ENCODE measurements around the gene ZGPAT.

The ZGPAT gene

GRCh38 chr20:63735859-63736718, 28.2 kb downstream of the ZGPAT start, which contains the start of gene LIME1:
Gene LIME1 (plus strand): TSS chr20:63736664. CDS start chr20:63737550, 886 bp downstream.
- no peak for DNase-seq

GRCh38 chr20:63736893-63737694, 29.3 kb downstream of the ZGPAT start:
- no peak for DNase-seq

GRCh38 chr20:63737695-63737944, 29.8 kb downstream of the ZGPAT start:
- DNase-seq, result no peak

- no peak for DNase-seq
Observed at GRCh38 chr20:63737945-63738686, 30.3 kb downstream of the ZGPAT start.

GRCh38 chr20:63738687-63739129, 30.9 kb downstream of the ZGPAT start:
- DNase-seq, result no peak

GRCh38 chr20:63739130-63740069, 31.6 kb downstream of the ZGPAT start, which contains the start of gene SLC2A4RG:
Gene SLC2A4RG (plus strand): TSS chr20:63739776. CDS start chr20:63739913, 137 bp downstream.
- peak; percentile 71 for DNase-seq

GRCh38 chr20:63740070-63740626, 32.3 kb downstream of the ZGPAT start:
- no peak for DNase-seq

GRCh38 chr20:63740627-63741353, 33.0 kb downstream of the ZGPAT start:
- peak; percentile 33 for DNase-seq

GRCh38 chr20:63741354-63741675, 33.5 kb downstream of the ZGPAT start:
- no peak for DNase-seq

- no peak for DNase-seq
Observed at GRCh38 chr20:63741676-63742380, 34.0 kb downstream of the ZGPAT start.

- no peak for DNase-seq
Observed at GRCh38 chr20:63742381-63743024, 34.7 kb downstream of the ZGPAT start.

- no peak for DNase-seq
Observed at GRCh38 chr20:63743210-63743970, 35.6 kb downstream of the ZGPAT start.

GRCh38 chr20:63744158-63744557, 36.3 kb downstream of the ZGPAT start:
- no peak for DNase-seq

- DNase-seq, result no peak
Observed at GRCh38 chr20:63744574-63745423, 37.0 kb downstream of the ZGPAT start.

GRCh38 chr20:63745424-63745805, 37.6 kb downstream of the ZGPAT start:
- no peak for DNase-seq

GRCh38 chr20:63745961-63746731, 38.3 kb downstream of the ZGPAT start:
- no peak for DNase-seq

GRCh38 chr20:63746751-63747315, 39.0 kb downstream of the ZGPAT start:
- no peak for DNase-seq

Measured in NCI-H1436 (cell line).